HG02884 (cell line): ENCODE results near the gene GRIPAP1.
"Not testable (repeated sequence)": the region's sequence is repeated elsewhere in the genome, so short reads cannot be mapped to it uniquely, and the experiment has no call there.

ENCODE experiments used
- ATAC-seq: cut with Tn5 transposase; IDR thresholded peaks from one replicate; pipeline ENCODE4 v1.9.1; 2021; ENCODE audit warnings: mild to moderate bottlenecking, moderate library complexity; ENCODE audit not compliant: unreplicated experiment

The GRIPAP1 gene

GRCh38 chrX:48997865-48998264 is 4.2 kb downstream of the GRIPAP1 start:
- ATAC-seq, result no peak

- ATAC-seq, result no peak
Measured at GRCh38 chrX:48997455-48997854, 4.6 kb downstream of the GRIPAP1 start.

- ATAC-seq, result no peak
Measured at GRCh38 chrX:48996969-48997368, 5.1 kb downstream of the GRIPAP1 start.

- ATAC-seq, result no peak
Measured at GRCh38 chrX:48992341-48992740, 9.7 kb downstream of the GRIPAP1 start.

GRCh38 chrX:48989483-48989882 is 12.6 kb downstream of the GRIPAP1 start:
- ATAC-seq, result no peak

- ATAC-seq, result no peak
Measured at GRCh38 chrX:48983896-48984295, 18.2 kb downstream of the GRIPAP1 start.

GRCh38 chrX:48983081-48983480 is 19.0 kb downstream of the GRIPAP1 start:
- ATAC-seq, result no peak

GRCh38 chrX:48981178-48981577 is 20.9 kb downstream of the GRIPAP1 start:
- ATAC-seq, result no peak

GRCh38 chrX:48980341-48980740 is 21.7 kb downstream of the GRIPAP1 start:
- ATAC-seq, result not testable (repeated sequence)

- no peak for ATAC-seq
Measured at GRCh38 chrX:48978226-48978625, 23.8 kb downstream of the GRIPAP1 start.

GRCh38 chrX:48976086-48976485 is 26.0 kb downstream of the GRIPAP1 start:
- ATAC-seq, result no peak

GRCh38 chrX:48975541-48975940 is 26.5 kb downstream of the GRIPAP1 start:
- no peak for ATAC-seq

GRCh38 chrX:48975041-48975440 is 27.0 kb downstream of the GRIPAP1 start:
- no peak for ATAC-seq

- ATAC-seq, result no peak
Measured at GRCh38 chrX:48974574-48974973, 27.5 kb downstream of the GRIPAP1 start.

- ATAC-seq, result no peak
Measured at GRCh38 chrX:48974033-48974432, 28.0 kb downstream of the GRIPAP1 start.

- no peak for ATAC-seq
Measured at GRCh38 chrX:48972220-48973164, 29.6 kb downstream of the GRIPAP1 start.

- no peak for ATAC-seq
Measured at GRCh38 chrX:48971249-48972219, 30.5 kb downstream of the GRIPAP1 start, which contains the start of gene KCND1. Gene KCND1, minus strand, starts transcription at chrX:48971844. Its CDS starts 1,573 bp downstream, at chrX:48970271.

- no peak for ATAC-seq
Measured at GRCh38 chrX:48969471-48969870, 32.6 kb downstream of the GRIPAP1 start.

- no peak for ATAC-seq
Measured at GRCh38 chrX:48968377-48968776, 33.7 kb downstream of the GRIPAP1 start.

GRCh38 chrX:48966796-48967579 is 35.1 kb downstream of the GRIPAP1 start:
- ATAC-seq, result no peak

- ATAC-seq, result no peak
Measured at GRCh38 chrX:48965959-48966358, 36.1 kb downstream of the GRIPAP1 start.
